Hematopoietic multipotent progenitor cell treated with erythropoietin and hydrocortisone succinate and interleukin-3 and kit ligand, for 15 days (in vitro differentiated cells): ENCODE data around the gene PRICKLE4.
"Not testable (repeated sequence)": the region's sequence is repeated elsewhere in the genome, so short reads cannot be mapped to it uniquely, and the experiment has no call there.

Experiments
- DNase-seq: peaks from one replicate; pipeline ENCODE4 v3.0.0-alpha.2; 2015; ENCODE audit warnings: low spot score

PRICKLE4 gene

DNA sequence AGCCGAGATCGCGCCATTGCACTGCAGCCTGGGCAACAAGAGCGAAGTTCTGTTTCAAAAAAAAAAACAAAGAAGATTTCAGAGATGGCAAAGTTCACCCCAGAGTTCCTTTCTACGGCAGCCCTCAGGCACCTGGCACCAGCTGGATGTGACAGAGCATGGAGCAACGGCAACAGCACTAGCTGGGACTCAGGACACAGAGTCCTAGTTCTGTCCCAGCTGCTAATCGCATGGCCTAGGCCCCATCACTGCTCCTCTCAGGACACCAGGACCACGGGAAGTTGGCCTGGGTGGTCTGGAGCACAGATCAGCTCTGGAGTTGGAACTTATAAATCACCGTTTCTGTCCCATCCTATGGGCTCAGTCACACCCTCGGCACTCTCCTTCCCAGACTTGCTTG, 34.5 kb upstream of the PRICKLE4 start:
- DNase-seq, result no peak

- no peak for DNase-seq
Observed at GRCh38 chr6:41747256-41748101, 33.1 kb upstream of the PRICKLE4 start, which contains the start of gene PGC. PGC (minus strand) TSS chr6:41747397; CDS start chr6:41747334, 63 bp downstream.

DNA sequence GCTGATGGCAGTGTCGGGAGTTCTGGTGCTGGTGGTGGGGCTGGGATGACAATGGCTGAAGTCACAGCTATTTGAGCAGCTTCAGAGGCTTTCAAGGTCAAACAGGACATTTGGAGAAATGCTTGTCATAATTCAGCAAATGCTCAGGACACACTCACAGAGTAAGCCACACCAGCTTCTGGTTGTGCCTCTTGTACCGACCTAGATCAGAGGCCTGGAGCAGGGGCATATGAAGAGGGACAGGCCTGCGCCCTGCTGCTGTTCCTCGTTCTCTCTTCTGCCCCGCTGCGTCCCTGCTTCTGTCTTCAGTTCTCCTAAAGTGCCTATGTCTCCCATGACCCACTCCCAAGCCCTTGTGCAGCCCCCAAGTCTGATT, 32.5 kb upstream of the PRICKLE4 start:
- no peak for DNase-seq

DNA sequence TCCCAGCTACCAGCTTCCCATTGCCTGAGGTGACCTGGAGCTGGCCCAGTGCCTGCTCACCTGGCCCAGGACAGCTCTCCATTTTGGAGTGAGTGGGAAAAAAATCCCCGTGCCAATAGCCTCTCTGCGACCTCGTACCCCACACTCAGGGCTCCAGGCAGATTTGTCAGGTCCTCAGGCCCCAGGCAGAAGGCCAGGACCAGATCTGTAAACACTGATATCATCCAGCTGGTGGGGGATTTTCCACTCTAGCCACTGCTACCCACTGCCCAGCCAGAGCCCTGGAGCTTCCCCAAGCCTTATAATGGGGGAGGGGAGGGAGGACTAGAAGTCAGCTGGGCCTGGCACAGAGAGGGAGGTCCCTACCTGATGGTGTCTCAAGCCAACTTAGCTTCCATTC, 32.0 kb upstream of the PRICKLE4 start:
- no peak for DNase-seq

DNA sequence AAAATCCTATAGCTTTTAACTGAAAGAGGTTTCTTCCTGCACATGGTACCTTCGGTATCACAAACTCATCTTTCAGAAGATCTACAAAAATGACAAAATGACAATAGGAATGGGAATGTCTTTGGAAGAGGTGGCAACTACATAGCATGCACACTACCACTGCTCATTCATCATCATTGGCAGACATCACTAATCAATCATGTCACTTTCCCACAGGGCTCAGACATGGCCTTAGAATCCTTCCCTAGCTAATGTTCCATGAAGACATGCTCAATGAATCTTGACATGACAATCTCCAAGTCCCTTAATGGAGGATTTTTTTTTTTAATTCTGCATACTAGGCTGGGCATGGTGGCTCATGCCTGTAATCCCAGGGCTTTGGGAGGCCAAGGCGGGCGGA, 30.2 kb upstream of the PRICKLE4 start:
- DNase-seq, result no peak

DNA sequence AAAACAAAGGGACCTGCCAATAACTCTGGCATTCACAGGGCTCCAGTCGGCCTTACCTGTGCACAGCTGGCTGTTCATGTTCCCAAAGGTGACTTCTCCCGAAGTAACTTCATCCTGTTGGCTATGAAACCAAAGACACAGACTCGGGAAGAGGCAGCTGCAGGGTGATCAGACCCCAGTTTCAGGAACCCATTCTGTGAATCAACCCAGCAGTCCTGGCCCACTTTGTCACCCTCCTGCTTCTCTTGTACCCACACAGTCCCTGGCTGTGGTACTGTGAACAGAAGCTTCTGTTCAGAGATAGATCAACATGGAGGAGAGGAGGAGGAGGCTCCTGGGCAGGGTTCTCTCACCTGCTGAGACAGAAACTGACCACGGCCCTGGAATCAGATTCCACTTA, 24.7 kb upstream of the PRICKLE4 start:
- no peak for DNase-seq

GRCh38 chr6:41756354-41756753, 24.2 kb upstream of the PRICKLE4 start:
- no peak for DNase-seq

DNA sequence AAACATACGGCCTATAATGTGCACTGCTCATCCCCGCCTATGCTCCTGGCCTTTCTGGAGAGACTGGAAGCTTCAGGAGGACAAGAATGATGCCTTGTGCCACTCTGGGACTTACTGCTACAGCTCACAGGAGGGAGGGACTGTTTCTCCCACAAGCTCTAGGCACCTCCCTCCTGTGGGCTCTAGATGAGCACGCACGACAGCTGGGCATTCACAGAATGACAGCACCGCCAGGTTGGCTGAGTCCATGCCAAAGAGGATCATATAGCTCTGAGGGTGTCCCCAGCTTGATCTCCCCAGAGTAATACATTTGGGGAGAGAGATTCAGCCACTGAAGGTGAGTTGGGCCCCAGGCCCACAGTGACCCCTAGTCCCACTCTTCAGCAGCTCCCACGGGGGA, 23.3 kb upstream of the PRICKLE4 start:
- no peak for DNase-seq

DNA sequence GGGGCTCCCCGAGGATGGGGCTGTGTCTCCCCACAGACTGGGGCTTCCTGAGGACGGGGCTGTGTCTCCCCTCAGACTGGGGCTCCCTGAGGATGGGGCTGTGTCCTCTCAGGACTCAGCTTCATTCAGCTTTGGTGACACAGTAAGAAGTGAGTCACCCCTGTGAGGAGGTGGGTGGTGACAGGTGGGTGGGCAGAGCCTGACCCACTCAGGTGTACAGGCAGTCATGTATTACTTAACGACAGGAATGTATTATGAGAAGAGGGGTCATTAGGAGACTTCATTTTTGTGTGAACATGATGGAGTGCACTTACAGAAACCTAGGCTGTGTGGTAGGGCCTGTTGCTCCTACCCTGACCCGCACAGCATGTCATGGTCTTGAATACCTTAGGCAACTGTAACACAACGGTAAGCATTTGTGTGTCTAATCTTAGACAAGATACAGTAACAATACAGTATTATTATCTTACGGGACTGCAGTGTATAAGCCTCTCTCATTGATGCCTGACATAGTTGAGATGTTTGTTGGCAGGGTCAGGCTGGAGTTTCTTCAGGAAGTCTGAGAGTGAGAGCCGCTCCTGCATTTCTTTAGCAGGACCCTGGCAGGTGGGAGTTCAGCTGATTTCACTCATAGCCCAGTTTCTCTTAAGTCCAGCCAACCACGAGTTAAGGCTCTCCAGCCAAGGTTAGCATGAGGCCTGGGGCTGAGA, 22.5 kb upstream of the PRICKLE4 start:
- DNase-seq, result no peak

GRCh38 chr6:41758641-41759035, 21.9 kb upstream of the PRICKLE4 start:
- DNase-seq, result no peak

- DNase-seq, result no peak
Observed at GRCh38 chr6:41759106-41759904, 21.3 kb upstream of the PRICKLE4 start.

DNA sequence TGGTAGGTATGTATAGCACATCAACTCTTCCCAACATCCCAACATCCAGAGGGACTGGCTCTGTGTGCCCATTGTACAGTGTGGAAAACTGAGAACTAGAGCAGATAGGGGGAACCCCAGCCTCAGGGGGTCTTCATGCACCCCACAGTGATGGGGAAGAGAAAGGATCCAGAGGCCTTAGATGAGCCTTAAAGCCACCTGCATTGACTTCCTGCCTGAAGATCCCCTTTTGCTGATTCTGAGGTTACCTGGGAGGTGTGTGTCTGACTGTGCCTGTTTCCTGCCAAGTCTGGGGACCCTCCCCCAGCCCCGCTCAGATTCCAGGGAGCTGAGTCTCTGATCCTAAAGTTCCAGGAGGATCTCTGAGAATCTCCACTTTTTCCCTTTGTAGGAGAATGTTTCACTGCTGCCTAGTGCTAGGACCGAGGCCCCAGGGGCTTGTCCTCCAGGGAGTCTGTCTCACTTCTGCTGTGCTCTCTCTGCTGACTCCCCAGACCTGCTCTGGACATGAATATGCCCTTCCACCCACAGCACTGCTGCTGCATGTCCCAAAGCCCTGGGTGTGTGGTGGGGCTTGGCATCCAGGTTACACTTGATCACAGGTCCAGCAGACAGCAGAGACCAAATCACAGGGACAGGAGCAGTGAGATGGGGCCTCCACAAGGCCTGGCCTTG, 20.5 kb upstream of the PRICKLE4 start:
- no peak for DNase-seq

- DNase-seq, result no peak
Observed at GRCh38 chr6:41763470-41763869, 17.1 kb upstream of the PRICKLE4 start.

DNA sequence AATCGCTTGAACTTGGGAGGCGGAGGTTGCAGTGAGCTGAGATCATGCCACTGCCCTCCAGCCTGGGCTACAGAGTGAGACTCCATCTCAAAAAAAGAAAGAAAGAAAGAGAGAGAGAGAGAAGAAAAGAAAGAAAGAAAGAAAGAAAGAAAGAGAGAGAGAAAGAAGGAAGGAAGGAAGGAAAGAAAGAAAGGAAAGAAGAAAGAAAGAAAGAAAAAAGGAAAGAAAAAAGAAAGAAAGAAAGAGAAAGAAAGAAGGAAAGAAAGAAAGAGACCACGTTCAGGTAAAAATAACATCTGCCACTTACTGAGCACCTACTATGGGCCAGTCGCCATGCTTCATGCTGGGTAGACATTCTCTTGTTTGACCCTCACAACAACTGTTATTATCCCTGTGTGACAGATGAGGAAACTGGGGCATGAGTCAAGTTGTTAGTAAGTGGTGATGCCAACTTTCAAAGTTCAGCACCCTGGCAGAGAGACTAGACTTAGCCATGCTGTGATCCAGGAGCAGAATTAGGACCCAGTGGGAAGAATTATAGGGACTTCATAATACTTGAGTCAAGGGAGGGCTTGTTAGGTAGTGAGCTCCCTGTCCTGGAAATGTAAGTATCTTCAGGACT, 14.4 kb upstream of the PRICKLE4 start:
- not testable (repeated sequence) for DNase-seq

DNA sequence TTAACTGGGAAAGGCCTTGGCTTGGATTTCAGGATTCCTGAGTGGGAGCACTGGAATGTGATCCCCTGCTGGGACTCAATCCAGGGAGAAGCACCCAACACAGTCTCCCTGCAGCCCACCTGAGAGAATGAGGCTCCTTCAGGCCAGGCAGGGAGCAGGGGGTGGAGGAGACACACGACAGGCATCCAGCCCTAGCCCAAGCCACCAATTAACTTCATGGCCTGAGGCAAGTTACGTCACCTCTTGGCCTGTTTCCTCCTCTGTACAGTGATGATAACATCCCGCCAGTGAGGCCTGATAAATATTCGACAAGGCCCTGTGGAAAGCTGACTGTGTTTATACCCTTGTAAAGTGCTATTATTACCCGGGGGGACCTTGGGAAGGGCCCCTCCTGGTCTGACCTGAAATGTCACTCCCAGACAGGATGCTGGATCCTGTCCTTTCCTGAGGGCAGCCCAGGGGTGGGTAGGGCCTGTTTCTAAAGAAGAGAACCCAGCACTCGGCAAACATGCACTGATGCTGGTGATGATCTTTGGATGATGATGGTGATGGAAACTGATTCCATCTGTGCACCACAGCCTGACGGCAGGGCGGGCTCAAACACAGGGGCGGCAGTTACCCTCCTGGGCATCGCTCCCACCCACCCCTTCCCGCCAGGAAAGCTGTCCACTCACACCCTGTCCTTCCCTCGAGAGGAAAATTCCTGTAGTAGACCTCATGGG, 13.3 kb upstream of the PRICKLE4 start:
- DNase-seq, result peak; percentile 41

DNA sequence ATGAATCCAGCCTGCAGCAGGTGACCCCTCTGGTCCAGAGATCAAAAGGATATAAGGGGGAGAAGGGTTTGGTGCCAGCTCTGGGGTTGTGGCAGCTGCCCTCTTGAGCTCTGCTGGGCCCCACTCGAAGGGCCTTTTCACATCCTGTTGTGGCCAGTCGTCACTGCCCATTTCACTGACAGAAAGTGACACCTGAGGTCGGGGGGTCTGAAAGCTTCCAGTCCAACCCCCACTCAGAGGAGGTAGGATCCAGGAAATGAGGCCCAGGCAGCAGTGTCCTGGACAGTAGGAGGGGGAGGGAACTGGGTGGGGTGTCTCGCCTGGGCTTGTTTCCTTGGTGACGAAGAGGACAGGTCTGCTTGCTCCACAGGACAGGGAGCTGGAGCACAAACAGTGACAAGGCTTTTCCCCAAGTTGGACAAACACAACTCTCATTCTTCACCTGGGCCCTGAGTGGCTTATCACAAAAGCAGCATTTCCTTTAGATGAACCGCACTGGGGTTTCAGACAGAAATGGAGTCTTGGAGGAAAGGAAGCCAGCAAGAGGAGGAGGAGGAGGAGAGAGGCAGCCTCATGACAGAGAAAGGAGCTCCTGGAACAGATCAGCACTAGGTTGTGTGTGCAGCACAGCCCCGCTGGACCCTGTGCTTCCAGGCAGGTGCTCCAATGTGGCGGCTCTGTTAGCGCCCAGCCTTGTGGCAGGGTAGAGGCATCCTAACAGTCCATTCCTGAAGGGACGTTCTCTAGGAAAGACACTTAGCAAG, 11.9 kb upstream of the PRICKLE4 start:
- DNase-seq, result no peak

DNA sequence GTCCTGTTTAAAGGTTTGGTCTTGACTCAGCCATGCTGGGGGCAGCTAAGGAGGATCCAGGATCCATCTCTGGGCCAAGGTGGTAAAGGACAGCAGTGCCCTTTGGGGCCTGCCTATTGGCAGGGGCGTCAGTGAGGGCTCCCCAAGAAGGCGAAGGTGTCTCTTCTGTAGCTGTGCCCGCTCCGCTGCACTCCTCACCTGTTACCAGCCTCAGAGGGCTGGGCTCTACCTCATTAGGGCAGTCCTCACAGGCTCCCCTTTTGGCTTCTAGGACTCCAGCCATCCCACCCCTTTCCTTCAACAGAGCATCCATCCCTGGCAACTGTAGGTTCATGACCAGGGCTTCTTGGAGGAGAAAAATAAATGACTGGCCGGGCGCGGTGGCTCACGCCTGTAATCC, 11.2 kb upstream of the PRICKLE4 start:
- no peak for DNase-seq

DNA sequence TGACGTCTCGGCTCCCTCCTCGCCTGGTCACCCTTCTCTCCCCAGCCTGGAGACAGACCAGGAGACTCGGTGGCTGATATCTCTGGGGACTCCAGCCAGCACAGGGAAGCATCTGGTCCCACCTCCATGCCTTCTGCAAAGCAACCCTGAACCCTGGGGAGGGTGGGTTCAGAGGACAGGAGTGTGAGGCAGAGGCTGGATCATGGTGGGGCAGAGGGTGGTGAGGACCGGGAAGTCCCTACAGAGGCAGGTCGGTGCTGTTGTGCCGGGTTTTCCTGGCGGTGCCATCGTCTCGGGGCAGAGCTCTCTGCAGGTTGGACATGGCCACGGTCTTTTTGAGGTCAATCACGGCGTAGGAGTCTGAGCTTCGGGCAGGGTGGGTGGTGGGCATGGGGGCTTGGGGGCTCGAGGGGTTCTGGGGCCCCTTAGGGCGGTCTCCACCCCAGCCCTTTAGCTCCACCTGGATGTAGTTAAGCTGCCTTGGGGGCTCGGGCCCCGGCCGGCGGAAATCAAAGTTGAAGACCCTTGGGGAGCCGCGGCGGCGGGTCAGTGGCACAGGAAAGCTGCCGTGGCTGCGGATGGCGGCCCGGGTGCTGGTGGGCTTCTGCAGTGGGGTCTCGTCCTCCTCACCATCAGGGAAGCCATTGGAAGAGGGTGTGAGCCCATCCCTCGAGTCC, 10.1 kb upstream of the PRICKLE4 start:
- DNase-seq, result no peak
